GM12878 (cell line): ENCODE data around the gene RIPK4. TPM values are rescaled to one million over a fixed set of nuclear protein-coding genes. Genes with fewer than 3 reads are reported as not detected.

Experiments used
- ATAC-seq: fragments of 200-7000 bp; cut with Tn5 transposase; 3 replicates; pipeline ENCODE4 v1.9.1; 2020; ENCODE audit warnings: mild to moderate bottlenecking, moderate library complexity
- BruUV-seq: library from RNA; stranded (reverse); fragments of 400-500 nt; replicated peaks from 2 replicates; lab custom pipeline; 2021; lab: Mats Ljungman, UMichigan
- CTCF ChIA-PET: fragments of 300-600 bp; sonication (Branson Sonifier 250); formaldehyde crosslinking; extraction: SDS; loops from one replicate; lab custom pipeline; 2021; ENCODE audit warnings: inconsistent platforms; lab: Yijun Ruan, JAX
- POLR2A ChIA-PET: fragments of 350-600 bp; formaldehyde crosslinking; extraction: SDS; loops from one replicate; lab custom pipeline; 2021; ENCODE audit warnings: inconsistent platforms; lab: Charles Lee
- RAD21 ChIA-PET: fragments of 300-600 bp; sonication (Branson Sonifier 250); formaldehyde crosslinking; loops from one replicate; lab custom pipeline; 2023; ENCODE audit warnings: antibody characterized with exemption; ENCODE audit not compliant: unreplicated experiment; lab: Charles Lee
- SMC1A ChIA-PET: fragments of 300-600 bp; sonication (Branson Sonifier 250); formaldehyde crosslinking; loops from one replicate; lab custom pipeline; 2023; ENCODE audit not compliant: unreplicated experiment, uncharacterized antibody; lab: Charles Lee
- DNase-seq: peaks from one replicate; pipeline ENCODE4 v3.0.0-alpha.2; 2011; ENCODE audit warnings: low read depth, low spot score
- FAIRE-seq: peaks from 3 replicates; lab custom pipeline; 2011; peaks lifted over from hg19 to GRCh38; lab: Jason Lieb, UNC
- H2AFZ ChIP-seq: 2 replicates; pipeline ENCODE4 v1.6.0; 2011; ENCODE audit warnings: low read depth, low read length, control low read depth; ENCODE audit not compliant: control insufficient read depth
- H3K27ac ChIP-seq: 2 replicates; pipeline ENCODE4 v1.5.1; 2011; ENCODE audit warnings: control low read depth; ENCODE audit not compliant: control insufficient read depth, insufficient read depth
- H3K27me3 ChIP-seq, 2 experiments: replicated peaks in 1 of 2; 2 replicates each; pipeline versions ENCODE4 v1.6.0 to v1.6.1; 2011; ENCODE audit warnings: low read length in 1 of 2; ENCODE audit not compliant: control insufficient read depth in 2 of 2, insufficient read depth in 2 of 2
- H3K36me3 ChIP-seq, 2 experiments: 2 replicates each; pipeline ENCODE4 v1.5.1; 2011; ENCODE audit warnings: low read length in 1 of 2; ENCODE audit not compliant: control insufficient read depth in 2 of 2, insufficient read depth in 2 of 2
- H3K4me1 ChIP-seq: 2 replicates; pipeline ENCODE4 v1.6.1; 2011; ENCODE audit warnings: mild to moderate bottlenecking, low read length, moderate library complexity, mixed read lengths; ENCODE audit not compliant: control insufficient read depth, insufficient read depth
- H3K4me2 ChIP-seq: 2 replicates; pipeline ENCODE4 v1.6.0; 2011; ENCODE audit warnings: control low read depth; ENCODE audit not compliant: control insufficient read depth, insufficient read depth
- H3K4me3 ChIP-seq: fragments of 200-600 bp; sonication (generic); 2 replicates; pipeline ENCODE4 v1.5.1; 2016
- H3K79me2 ChIP-seq: 2 replicates; pipeline ENCODE4 v1.6.0; 2011; ENCODE audit warnings: low read length; ENCODE audit not compliant: control insufficient read depth, insufficient read depth
- H3K9ac ChIP-seq: 2 replicates; pipeline ENCODE4 v1.8.0; 2011; ENCODE audit warnings: low read length, control low read depth, mixed read lengths; ENCODE audit not compliant: control insufficient read depth, insufficient read depth
- H3K9me3 ChIP-seq: replicated peaks from 3 replicates; pipeline ENCODE4 v1.5.1; 2011; ENCODE audit warnings: mild to moderate bottlenecking, low read length; ENCODE audit not compliant: control insufficient read depth, insufficient read depth
- H4K20me1 ChIP-seq: 2 replicates; pipeline ENCODE4 v1.6.0; 2011; ENCODE audit not compliant: control insufficient read depth, insufficient read depth
- ESRRA ChIP-seq: IDR thresholded peaks from 2 replicates; pipeline ENCODE4 v1.6.1; 2012; ENCODE audit warnings: mild to moderate bottlenecking, low read length, improper control_type of control experiment
- HCFC1 ChIP-seq: fragments of 150-350 bp; IDR thresholded peaks from 2 replicates; pipeline ENCODE4 v1.6.1; 2014; ENCODE audit warnings: low read length
- IRF5 ChIP-seq: fragments of 450-650 bp; IDR thresholded peaks from 2 replicates; pipeline ENCODE4 v1.6.1; 2017; ENCODE audit warnings: borderline replicate concordance
- JUND ChIP-seq: IDR thresholded peaks from 2 replicates; pipeline ENCODE4 v1.6.1; 2012; ENCODE audit warnings: low read depth, mild to moderate bottlenecking, low read length, improper control_type of control experiment, moderate library complexity
- KAT2A ChIP-seq: conservative IDR thresholded peaks from 2 replicates; pipeline ENCODE4 v1.6.1; 2011; ENCODE audit warnings: low read depth, low read length; ENCODE audit not compliant: control insufficient read depth
- NFXL1 ChIP-seq: fragments of 450-650 bp; IDR thresholded peaks from 2 replicates; pipeline ENCODE4 v1.6.1; 2017; ENCODE audit warnings: antibody characterized with exemption, mild to moderate bottlenecking, borderline replicate concordance
- WGBS: methylation state at CpG from one replicate; pipeline ENCODE4 v1.1.6; 2016; ENCODE audit warnings: low lambda C conversion rate; ENCODE audit not compliant: insufficient replicate concordance, insufficient coverage; ENCODE audit errors: missing lambda C conversion rate; 5-methylcytosine and 5-hydroxymethylcytosine counted together
- in situ Hi-C: fragments of 300-500 bp; cut with MboI; formaldehyde crosslinking; loops from 9 replicates; pipeline ENCODE4 v1.14.3; 2018; ENCODE audit warnings: mixed read lengths
- intact Hi-C: fragments of 100-400 bp; cut with micrococcal nuclease; formaldehyde crosslinking; loops from one replicate; pipeline ENCODE4 v1.14.2; 2022; ENCODE audit not compliant: unreplicated experiment
- polyA plus RNA-seq, 11 experiments: library from polyadenylated mRNA; depleted of rRNA in 4 of 11; unstranded in 6 of 11; stranded (reverse) in 5 of 11; fragments of >200 nt; fragmentation: Nextera tagmentation in 4 of 11; fragmentation: Illumina TruSeq in 1 of 11; extraction: Ambion mirVana in 4 of 11; extraction: Trizol in 1 of 11; gene quantifications; 1 replicate in 1 of 11; 2 replicates in 10 of 11; pipeline versions ENCODE4 v1.2.1 to v1.2.3, GENCODE V29; 2011 to 2016; ENCODE audit warnings: inconsistent platforms in 2 of 11, missing spikeins in 2 of 11, low read depth in 1 of 11
- total RNA-seq, 4 experiments: library from RNA; depleted of rRNA in 3 of 4; stranded (reverse); fragments of >200 nt in 3 of 4; fragmentation: Illumina TruSeq in 1 of 4; extraction: Trizol in 1 of 4; gene quantifications; 2 replicates each; pipeline versions ENCODE4 v1.2.1 to v1.2.3, GENCODE V29; 2013 to 2021

Gene RIPK4
- total and polyA plus RNA-seq, 10 of the 15 experiments (the other 5 are each of a cell fraction or from before 2014, with no cell fraction given), result 0.05 TPM; not detected in 9

DNA sequence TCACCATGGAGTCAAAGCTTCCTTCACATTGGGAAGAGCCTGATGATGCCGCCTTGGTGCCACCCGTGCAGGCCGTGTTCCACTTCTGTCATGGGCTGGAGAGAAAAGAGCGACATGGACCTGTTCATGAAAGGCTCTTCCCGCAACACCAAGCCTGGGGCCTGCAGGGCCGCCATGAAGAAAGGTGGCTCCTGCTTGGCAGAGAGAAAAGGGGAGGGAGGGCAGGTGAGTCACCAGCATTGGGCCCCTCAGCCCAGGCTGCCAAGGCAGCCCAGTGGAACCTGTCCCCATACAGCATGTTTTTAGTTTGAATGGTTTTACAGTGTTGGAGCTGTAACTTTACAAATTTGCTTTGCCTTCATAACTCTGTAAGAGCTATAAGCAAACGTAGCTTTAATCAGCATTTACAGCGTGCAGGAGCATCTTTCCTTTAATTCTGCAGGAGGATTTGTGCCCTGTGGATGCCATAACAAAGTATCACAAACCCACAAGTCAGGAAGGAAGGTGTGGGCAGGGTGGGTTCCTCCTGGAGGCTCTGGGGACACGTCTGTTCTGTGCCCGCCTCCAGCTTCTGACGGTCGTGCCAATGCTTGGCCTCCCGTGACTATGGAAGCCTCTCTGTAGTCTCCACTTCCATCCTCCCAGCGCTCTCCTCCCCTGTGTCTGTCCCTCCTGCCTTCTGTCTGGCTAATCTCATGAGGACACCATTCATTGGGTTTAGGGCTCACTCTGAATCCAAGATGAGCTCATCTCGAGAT is 49.1 kb downstream of the RIPK4 start (continued):
- TF ChIP-seq IRF5, result no peak
- no peak for TF ChIP-seq ESRRA
- TF ChIP-seq JUND, result no peak
- TF ChIP-seq HCFC1, result no peak

- H3K4me2 ChIP-seq, result no peak overlapping the region
- H3K79me2 ChIP-seq, result no peaks in the 10 kb centered on the region
- ChIA-PET RAD21 (no interaction called here), CTCF (no interaction called here), POLR2A (no interaction called here), SMC1A (no interaction called here)
- WGBS, result 10% methylated on average over 7 of the region's 7 CpGs
- ATAC-seq (no peak), FAIRE-seq (no peak), DNase-seq (no peak)
- no peak overlapping the region for H3K9ac ChIP-seq
- H3K27ac ChIP-seq, result no peak overlapping the region
- intact Hi-C loops (no loop called here), in situ Hi-C loops (no loop called here)
- H3K27me3 ChIP-seq, result no peaks in the 10 kb centered on the region; a peak in 2 of 4 replicates
- no peak for TF ChIP-seq NFXL1
- TF ChIP-seq KAT2A, result no peak
- H3K36me3 ChIP-seq, result no peaks in the 10 kb centered on the region
- no peaks in the 10 kb centered on the region for H3K4me1 ChIP-seq
- no peaks in the 10 kb centered on the region for H4K20me1 ChIP-seq
- no peak overlapping the region for H2AFZ ChIP-seq
- no peaks in the 10 kb centered on the region for H3K9me3 ChIP-seq
- H3K4me3 ChIP-seq, result no peak overlapping the region
- BruUV-seq, result no TSS peak
Observed at GRCh38 chr21:41716751-41717150, 50.1 kb downstream of the RIPK4 start.
